GM19395 (cell line): ENCODE data around the gene CNPY1.
"Not testable (repeated sequence)": the region's sequence is repeated elsewhere in the genome, so short reads cannot be mapped to it uniquely, and the experiment has no call there.

ENCODE experiments used
- ATAC-seq: cut with Tn5 transposase; IDR thresholded peaks from one replicate; pipeline ENCODE4 v1.9.1; 2021; ENCODE audit warnings: mild to moderate bottlenecking, moderate library complexity; ENCODE audit not compliant: unreplicated experiment

The CNPY1 gene

DNA sequence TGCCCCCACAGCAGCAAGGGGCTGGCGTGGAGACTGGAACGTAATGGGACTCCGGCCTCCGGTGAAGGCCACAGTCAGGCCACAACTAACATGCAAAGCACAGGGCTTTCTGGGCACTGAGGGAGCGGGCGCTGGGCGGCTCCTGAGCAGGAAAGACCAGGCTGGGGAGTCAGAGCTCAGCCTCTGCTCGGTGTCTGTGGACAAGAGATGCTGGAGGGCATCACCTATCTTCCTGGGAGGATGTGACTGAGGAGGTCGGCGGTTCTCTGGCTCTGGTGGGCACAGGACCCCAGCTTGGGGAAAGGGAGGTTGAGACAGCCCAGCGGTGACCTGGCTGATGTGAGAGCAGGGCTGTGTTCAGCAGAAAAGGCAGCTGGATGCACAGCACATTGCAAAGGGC is 11.7 kb downstream of the CNPY1 start:
- ATAC-seq, result no peak

DNA sequence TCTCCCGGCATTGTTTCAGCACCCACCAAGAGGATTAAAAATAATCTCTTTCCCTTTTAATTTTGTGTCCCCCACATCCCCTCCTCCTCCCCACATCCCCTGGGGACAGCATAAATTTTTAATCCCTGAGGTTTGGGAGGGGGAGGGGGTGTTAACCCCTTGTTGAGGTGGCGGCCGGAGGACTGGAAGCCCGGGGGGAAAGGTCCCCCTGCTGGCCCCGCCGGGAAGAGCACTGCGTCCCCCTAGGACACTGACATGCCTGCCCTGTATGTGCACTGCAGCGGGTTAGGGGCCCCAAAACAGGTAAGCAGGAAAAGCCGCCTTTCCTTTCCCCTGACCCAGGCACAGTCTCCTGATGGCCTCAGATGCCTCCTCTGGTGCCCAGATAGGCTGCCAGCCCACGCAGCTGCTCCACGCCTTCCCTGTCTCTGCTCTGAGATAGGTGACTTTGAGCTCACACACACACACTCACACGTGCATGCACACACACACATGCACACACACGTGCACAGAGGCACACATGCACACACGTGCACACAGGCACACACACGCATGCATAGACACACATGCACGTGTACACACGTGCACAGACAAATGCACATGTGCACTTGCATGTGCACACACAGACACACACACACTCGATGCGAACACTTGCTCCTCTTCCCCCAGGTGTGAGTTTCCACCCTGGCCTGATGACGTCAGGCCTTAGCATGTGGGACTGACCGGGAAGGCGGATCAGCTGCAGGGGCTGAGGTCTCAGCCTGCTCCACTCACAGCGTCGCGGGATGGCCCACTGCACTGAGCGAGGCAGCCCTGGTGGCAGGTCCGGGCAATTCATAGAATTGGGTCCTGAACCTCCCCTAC is 12.3 kb downstream of the CNPY1 start:
- ATAC-seq, result no peak

DNA sequence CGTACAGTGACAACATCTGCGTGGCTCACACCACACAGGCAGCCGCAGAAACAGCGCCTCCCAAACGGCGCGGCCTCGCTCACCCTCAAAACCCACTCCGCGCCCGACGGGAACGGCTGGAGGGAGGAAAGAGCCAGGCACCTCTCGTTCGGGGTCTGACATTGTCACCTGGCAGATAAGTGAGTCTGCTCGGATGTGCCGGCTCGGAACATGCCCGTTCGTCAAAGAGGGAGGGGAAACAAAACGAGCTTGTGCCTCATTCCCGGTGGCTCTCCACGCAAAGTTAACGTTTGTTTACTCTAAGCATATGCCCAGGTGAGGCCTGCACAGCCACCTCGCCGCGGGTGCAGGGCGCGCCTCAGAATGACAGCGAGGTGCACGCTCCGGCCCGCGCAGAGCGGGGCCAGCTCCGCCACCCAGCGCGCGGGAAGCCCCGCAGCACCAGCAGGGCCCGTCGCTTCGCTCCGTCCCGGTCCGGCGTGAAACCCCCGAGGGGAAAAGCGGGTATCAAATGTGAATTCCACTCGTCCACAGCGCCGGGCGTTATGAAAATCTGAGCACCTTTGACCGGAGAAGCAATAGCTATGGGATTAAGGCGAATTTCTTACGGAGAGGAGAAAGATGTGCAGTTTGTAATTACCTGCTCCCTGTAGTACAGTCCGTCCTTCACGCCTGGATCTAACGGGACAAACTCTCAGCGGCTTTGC is 13.1 kb downstream of the CNPY1 start:
- no peak for ATAC-seq

DNA sequence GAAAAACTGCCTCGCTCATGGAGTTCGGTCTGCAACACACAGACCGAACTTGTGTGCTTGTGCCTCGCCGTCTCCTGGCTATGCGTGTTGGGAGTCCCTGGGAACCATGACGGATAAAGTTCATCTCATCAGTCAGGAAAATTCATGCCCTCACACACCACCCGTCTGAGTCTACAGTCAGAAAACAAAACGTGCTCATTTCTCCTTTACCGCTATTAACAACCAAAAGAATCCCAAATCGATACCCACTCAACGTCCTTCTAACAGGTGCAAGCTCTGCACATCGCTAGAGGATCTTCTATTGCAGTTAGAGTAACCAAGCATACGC is 13.6 kb downstream of the CNPY1 start:
- no peak for ATAC-seq

DNA sequence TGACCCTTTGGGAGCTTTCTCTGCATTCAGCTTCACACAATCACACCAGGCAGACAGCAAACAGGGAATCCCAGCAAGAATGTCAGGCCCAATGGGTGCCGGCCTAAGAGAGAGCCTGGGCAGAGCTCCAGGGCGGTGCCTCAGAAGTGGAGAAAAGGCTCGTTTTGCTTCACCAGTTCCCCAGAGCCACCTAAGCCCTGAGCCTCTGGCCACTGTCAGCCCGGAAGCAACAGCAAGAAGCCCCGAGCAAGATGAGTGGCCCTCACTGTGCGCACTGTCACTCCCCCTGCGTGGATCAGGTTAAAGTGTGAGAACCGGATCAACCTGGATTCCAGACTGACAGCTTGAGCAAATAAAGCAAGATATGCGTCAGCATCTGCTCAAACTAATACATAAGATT is 14.7 kb downstream of the CNPY1 start:
- ATAC-seq, result no peak

DNA sequence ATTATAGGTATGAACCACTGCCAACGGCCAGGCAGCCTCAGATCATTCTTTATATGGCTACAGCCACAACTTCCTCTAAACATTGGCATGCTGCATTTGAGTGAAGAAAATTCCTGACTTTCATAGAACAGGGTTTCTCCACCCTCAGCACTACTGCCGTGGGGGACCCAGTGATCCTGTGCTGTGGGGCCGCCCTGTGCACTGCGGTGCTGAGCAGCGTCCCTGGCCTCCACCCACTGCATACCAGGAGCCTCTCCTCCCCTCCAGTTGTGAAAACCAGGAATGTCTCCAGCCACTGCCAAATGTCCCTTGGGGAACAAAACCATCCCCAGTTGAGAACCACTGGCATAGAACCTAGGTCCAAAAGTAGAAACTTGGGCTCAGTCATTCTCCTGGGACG is 15.8 kb downstream of the CNPY1 start:
- no peak for ATAC-seq

DNA sequence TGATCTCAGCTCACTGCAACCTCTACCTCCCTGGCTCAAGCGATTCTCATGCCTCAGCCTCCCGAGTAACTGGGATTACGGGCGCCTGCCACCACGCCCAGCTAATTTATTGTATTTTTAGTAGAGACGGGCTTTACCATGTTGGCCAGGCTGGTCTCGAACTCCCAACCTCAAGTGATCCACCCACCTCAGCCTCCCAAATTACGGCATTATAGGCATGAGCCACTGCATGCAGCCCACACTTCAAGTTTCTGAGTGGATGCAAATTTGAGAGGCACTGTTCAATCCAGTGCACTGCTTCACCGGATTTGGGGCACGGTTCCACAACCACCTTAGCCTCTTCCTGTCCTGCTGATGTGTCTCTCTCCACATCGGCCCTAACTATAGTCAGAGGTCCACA is 16.5 kb downstream of the CNPY1 start:
- ATAC-seq, result no peak

DNA sequence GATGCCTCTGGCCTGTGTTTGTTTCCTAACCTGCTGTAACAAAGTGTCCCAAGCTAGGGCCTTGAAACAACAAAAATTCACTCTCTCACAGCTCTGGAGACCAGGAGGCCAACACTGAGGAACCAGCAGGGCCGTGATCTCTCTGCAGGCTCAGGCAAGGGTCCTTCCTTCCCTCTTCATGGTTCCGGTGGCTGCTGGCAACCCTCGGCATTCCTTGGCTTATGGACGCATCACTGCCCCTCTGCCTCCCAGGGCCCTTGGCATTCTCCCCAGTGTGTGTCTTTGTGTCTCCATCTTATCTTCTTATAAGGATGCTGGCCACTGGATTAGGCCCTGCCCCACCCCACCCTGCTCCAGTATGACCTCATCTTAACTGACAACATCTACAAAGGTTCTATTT is 17.0 kb downstream of the CNPY1 start:
- no peak for ATAC-seq

DNA sequence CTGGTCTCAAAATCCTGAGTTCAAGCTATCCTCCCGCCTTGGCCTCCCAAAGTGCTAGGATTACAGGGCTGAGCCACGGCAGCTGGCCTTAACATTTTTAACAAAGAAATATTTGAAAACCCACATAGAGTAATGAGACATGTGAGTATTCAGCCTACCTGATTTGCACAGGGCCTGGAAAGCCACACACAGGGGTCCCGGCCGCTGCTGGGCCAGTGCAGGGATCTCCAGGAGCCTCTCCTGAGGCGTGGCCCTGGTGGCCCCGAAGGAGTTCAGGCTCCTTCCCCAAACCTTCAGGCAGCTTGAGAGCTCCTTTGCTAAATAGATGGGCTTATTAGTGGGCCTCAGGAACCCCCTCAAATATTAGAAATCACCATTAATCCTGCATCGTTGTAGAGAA is 18.7 kb downstream of the CNPY1 start:
- no peak for ATAC-seq

DNA sequence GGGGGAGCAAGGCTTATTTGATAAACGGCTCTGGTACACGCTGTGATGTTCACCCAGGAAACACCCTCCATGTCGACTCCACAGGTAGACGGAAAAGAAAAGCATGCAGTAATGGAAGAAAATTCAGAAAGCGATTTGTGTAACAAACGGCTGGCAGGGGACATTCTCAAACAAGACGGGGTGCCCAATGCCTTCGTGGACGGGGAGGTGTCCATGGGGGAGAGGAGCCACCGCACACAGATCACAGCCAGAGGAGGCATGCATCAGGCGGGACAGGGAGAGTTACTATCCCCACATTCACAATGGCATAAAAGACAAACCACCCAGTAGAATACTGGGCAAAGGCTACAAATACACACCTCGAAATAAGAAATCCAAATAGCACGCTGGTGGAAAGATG is 20.1 kb downstream of the CNPY1 start:
- ATAC-seq, result no peak

DNA sequence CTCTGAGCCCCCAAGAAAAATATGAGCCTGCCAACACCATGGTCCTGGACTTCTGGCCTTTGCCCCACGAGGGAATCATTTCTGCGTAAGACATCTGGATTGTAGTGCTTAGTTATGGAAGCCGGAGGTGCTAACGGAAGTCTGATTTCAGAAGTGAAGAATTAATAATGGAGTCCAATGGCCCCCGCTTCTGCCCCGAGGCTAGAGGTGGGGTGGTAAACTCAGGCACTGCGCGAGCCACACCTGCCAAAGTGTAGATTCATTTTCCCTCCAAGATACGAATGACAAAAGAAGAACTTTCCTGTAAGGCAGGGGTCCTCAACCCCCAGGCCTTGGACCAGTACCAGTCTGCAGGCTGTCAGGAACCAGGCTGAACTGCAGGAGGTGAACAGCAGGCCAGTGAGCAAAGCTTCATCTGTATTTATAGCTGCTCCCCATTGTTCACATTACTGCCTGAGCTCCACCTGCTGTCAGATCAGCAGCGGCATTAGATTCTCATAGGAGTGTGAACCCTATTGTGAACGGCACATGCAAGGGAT is 22.3 kb downstream of the CNPY1 start:
- ATAC-seq, result no peak

DNA sequence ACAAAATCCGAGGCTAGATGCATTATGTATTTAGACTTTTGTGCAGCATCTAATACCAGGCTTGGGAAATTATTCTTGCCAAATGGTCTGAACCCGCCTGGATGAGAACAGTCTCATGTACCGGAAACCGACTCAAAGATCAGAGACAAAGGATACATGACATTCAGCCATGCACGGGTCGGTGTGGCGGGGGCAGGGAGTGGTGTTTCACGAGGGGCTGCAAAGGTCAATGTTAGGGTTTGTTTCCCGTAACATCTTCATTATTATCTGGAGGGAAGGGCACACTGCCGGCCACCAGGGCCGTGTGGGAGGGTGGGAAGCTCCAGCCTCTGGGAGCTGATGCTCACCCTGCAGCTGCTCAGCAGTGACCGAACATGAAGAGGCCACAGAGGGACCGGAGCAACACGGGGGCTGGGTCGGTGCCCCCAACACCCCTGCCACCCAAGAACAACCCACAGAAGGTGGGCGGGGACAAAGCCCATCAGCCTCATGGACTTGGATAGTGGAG is 23.1 kb downstream of the CNPY1 start:
- no peak for ATAC-seq

DNA sequence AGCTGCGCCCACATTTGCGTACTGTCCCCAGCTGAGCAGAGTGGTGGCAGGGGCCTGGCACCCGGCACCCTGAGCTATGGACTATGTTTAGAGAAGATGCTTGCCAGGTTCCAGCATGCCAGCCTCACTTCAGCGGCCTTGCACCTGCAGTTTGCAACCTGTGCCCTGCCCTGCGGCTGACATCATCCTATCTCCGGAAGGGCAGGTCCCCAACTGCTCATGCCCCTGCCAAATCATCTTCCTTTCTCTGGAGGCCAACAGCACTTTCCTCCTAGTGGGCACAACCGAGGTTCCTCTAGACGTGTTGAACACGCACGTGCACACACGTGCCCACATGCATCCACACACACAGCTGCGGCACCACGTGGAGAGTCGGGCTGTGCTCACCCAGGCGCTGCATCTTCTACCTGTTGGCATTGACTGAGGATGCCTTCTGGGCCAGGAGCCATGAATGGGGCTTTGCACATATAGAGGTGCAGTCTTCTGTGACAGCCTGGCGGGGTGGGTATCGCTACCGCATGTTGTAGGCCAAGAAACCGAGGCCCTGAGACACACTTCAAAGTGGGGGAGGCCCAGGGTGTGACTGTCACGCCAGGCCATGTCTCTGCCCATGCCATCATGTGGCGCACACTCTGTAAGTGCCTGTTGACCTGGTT is 24.5 kb downstream of the CNPY1 start:
- no peak for ATAC-seq

DNA sequence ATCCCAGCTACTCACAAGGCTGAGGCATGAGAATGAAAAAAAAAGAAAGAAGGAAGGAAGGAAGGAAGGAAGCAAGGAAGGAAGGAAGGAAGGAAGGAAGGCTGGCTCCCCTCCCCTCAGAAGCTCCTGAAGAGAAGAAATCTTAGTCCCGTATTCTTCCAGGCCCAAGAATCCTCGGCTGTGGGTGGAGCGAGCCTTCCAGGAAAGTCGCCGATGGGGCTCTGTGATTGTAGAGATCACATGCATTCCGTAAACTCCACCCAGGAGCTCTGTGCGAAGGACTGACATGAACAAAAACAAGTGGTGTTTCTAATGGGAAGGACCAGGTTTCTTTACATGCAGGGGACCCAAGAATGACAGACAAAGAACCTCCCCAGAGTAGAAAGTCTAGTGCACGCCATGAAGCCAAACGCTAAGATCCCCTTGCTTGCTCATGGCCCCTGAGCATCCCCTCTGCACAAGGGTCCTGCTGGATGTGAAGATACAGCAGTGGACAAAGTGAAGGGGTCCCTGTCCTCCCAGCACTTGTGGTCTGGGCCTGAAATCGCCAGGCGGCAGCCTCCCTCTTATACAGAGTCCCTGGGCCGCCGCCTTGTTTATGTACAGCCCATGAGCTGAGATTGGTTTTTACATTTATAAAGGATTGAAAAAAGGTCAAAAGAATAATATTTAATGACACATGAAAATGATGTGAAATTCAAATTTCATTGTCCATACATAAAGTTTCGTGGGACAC is 25.2 kb downstream of the CNPY1 start:
- no peak for ATAC-seq

DNA sequence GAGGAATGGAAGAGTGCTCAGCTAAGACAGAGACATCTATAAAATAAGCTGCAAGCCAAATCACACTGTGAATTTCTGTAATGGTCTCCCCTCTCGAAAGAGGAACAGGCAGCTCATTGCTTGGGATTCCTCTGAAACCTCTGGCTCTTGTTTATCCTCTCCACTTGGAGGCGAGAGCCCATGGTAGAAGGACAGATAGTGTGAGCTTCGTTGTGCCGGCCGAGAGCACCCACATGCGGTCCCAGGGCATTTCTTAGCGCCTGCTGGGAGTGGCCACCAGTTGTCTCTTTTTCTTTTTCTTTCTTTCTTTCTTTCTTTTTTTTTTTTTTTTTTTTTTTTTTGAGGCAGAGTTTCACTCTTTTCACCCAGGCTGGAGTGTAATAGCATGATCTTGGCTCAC is 26.2 kb downstream of the CNPY1 start:
- no peak for ATAC-seq

DNA sequence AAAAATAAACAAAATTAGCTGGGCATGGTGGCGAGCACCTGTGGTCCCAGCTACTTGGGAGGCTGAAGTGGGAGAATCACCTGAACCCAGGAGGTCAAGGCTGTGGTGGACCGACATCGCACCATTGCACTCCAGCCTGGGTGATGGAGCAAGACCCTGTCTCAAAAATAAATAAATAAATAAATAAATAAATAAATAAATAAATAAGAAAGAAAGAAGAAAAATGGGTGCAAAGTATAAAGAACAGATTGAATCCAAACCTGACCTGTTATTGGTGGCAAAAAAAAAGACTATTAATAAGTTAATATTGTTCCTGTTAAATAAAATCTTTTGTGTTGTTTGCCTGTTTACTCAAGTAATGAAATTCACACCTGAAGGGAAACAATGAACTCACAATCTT is 27.0 kb downstream of the CNPY1 start:
- not testable (repeated sequence) for ATAC-seq

DNA sequence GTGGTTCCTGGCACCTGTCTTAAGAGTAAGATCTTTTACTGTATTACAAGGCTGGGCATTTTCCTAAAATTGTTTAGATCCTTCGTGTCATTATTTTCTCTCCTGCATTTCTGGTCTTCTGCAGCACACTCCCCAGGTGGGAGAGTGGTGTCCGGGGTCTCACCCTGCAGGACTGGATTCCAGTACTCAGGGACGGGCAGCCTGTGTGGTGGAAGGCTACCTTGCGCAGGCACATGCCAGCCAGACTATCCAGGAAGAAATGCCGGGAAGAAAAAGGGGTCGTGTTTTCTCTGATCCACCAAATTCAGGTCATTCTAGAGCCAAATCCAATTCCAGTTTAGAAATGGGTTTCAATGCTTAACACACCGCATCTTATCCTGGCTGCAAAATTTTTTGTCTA is 27.7 kb downstream of the CNPY1 start:
- no peak for ATAC-seq

DNA sequence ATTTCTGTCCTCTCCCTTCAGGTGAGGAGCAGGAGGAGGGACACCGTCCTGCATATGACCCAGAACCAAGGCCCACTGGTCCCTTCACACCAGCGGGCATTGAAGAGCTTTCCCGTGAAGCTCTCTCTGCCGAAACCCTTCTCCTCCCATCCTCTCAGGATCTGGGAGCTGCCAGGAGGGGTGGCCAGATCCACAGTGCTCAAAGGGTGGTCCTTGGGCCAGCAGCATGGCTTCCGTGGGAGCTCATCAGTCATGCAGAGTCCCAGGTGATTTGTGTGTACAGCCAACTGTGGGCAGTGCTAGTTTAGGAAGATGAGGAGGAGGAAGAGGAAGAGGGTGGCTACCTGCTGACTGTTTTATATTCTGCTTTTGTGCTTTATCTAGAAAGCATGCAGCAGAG is 28.4 kb downstream of the CNPY1 start:
- ATAC-seq, result no peak

DNA sequence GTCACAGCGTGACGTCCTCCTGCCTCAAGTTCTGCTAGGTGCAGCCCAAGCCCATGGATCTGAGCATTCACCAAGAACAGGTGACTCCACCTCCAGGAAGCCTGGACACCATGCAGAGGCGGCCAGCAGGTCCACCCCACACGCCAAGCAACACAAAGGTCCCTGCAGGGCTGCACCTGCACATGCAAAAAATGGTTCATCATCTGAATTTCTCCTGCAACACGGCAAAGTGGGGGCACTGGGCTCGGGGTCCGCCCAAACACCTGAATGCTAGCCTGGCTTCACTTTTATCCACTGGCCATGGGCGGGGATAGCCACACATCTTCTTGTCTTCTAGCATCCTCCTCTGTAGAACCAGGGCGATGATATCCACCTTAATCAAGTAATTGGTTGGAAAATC is 28.9 kb downstream of the CNPY1 start:
- ATAC-seq, result no peak

DNA sequence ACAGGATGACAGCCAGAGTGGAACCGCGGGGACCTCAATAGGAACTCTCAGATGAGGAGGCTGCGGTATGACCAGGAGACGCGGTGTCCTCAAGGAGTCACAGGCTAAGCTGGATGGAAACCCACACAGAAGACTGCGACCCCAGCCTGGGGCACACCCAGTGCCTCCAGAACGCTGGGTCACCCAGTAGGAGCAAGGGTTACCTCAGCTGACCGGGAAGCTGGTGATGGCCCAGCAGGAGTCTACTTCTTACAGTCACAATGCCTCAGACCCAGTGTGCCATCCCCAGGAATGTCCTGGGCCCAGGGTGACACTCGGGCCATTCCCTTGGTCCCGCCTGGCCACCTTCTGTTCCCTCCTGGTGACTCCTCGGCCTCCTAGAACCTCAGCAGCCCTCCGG is 29.9 kb downstream of the CNPY1 start:
- no peak for ATAC-seq

DNA sequence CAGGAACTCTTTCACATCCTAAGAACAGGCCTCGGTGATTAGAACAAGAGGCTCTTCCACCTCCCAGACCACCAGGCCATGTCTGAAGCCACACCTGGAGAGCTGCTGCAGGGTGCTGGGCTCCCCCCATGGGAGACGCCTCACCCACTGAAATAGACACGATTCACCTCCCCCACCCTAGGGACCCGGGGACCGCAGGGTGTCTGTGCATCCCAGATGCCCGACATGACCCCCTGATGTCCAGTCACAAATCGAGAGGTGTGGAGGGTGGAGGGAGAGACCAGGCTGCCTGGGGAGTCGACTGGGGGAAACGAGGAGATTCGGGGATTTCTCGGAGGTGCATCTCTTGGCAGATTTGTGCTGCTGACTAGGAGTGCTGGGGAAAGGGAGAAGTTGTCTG is 31.0 kb downstream of the CNPY1 start:
- no peak for ATAC-seq
